ENCODE measurements around the gene ITGA1.

GRCh38 chr5:52996979-52997378 lies 209.3 kb downstream of the ITGA1 start:
- no peak for TF ChIP-seq POLR2AphosphoS5 (IDR thresholded peaks at IDR 0.05; ENCODE audit: low read depth, low read length)
- no peak for TF ChIP-seq TAF1 (IDR thresholded peaks at IDR 0.05; ENCODE audit: borderline replicate concordance, low read depth, low read length)
